ENCODE measurements around the gene DBR1. TPM values are rescaled to one million over a fixed set of nuclear protein-coding genes. Genes with fewer than 3 reads are reported as not detected.

Gene DBR1
- total and polyA plus RNA-seq, 2 experiments from 2014 or later = 9.7 to 17.2 TPM

DNA sequence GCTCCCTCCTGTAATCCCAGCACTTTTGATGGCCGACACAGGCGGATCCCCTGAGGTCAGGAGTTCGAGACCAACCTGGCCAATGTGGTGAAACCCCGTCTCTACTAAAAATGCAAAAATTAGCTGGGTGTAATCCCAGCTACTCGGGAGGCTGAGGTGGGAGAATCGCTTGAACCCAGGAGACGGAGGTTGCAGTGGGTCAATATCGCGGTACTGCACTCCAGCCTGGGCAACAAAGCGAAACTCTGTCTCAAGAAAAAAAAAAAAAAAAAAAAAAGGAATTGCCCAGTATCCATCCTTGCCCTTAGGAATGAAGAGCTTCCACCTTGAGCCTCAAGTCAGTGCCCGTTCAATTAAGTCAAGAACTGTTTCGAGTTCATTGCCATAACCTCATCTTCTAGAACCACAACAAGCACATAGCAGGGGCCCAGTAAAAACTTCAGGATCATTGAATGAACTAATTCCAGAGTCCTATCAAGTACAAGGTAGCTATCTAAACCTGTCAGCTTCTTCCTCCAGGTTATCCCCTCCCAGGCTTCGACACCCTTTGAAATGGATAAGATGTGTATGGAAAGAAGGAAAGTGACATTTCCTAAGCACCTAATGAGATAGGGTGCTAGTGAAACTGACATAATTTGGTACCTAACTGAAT is 826 bp downstream of the DBR1 start (continued):
- TF ChIP-seq, protein P1, sequence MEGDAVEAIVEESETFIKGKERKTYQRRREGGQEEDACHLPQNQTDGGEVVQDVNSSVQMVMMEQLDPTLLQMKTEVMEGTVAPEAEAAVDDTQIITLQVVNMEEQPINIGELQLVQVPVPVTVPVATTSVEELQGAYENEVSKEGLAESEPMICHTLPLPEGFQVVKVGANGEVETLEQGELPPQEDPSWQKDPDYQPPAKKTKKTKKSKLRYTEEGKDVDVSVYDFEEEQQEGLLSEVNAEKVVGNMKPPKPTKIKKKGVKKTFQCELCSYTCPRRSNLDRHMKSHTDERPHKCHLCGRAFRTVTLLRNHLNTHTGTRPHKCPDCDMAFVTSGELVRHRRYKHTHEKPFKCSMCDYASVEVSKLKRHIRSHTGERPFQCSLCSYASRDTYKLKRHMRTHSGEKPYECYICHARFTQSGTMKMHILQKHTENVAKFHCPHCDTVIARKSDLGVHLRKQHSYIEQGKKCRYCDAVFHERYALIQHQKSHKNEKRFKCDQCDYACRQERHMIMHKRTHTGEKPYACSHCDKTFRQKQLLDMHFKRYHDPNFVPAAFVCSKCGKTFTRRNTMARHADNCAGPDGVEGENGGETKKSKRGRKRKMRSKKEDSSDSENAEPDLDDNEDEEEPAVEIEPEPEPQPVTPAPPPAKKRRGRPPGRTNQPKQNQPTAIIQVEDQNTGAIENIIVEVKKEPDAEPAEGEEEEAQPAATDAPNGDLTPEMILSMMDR (conservative IDR thresholded peaks at IDR 0.05; ENCODE audit: low read depth in 2 of 2) = no peak
- TF ChIP-seq JUNB (IDR thresholded peaks at IDR 0.05; ENCODE audit: unreplicated experiment) = no peak
- TF ChIP-seq, protein P2, sequence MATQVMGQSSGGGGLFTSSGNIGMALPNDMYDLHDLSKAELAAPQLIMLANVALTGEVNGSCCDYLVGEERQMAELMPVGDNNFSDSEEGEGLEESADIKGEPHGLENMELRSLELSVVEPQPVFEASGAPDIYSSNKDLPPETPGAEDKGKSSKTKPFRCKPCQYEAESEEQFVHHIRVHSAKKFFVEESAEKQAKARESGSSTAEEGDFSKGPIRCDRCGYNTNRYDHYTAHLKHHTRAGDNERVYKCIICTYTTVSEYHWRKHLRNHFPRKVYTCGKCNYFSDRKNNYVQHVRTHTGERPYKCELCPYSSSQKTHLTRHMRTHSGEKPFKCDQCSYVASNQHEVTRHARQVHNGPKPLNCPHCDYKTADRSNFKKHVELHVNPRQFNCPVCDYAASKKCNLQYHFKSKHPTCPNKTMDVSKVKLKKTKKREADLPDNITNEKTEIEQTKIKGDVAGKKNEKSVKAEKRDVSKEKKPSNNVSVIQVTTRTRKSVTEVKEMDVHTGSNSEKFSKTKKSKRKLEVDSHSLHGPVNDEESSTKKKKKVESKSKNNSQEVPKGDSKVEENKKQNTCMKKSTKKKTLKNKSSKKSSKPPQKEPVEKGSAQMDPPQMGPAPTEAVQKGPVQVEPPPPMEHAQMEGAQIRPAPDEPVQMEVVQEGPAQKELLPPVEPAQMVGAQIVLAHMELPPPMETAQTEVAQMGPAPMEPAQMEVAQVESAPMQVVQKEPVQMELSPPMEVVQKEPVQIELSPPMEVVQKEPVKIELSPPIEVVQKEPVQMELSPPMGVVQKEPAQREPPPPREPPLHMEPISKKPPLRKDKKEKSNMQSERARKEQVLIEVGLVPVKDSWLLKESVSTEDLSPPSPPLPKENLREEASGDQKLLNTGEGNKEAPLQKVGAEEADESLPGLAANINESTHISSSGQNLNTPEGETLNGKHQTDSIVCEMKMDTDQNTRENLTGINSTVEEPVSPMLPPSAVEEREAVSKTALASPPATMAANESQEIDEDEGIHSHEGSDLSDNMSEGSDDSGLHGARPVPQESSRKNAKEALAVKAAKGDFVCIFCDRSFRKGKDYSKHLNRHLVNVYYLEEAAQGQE (IDR thresholded peaks at IDR 0.05; ENCODE audit: unreplicated experiment) = no peak
- TF ChIP-seq CREB1 (CRISPR knock-in tag; IDR thresholded peaks at IDR 0.05; ENCODE audit: low read depth) = no peak
- TF ChIP-seq ZNF114 (CRISPR knock-in tag; IDR thresholded peaks at IDR 0.05) = no peak

DNA sequence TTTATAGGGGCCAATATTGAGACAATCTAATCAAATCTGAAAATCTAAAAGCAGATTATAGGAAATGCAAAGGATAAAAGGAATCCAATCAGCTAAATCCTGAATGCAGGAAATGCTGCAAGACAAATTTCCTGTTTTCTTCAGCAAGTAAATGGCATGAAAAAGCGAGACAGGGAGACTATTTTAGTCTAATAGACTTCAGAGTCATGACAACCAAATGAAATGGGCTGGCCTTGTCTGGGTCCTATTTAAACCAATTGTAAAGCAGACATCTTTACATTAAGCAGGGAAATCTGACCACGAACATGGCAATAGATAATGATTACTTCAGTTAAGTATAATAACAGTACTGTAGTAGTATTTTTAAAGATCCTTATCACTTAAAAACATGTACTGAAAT is 2.1 kb downstream of the DBR1 start:
- no peaks in the 10 kb centered on the region for H3K9me3 Mint-ChIP-seq
- Histone ChIP-seq H2AFZ (no peak overlapping the region), H3K9me2 (ENCODE audit: insufficient read depth) (no peaks in the 10 kb centered on the region), H3F3A (replicated peaks; ENCODE audit: low read depth) (no peaks in the 10 kb centered on the region), H3K79me2 (replicated peaks; ENCODE audit: insufficient read depth) (peaks cover 29% of the 10 kb centered on the region), H3K4me3 (no peak overlapping the region), H3K36me3 (ENCODE audit: insufficient read depth) (peaks cover 29% of the 10 kb centered on the region), H3K4me1 (ENCODE audit: insufficient read depth) (peaks cover 6% of the 10 kb centered on the region; the same call in 1 of the 2 replicates), H3K4me2 (no peak overlapping the region), H3K27ac (ENCODE audit: low read depth) (no peak overlapping the region), H4K20me1 (replicated peaks; ENCODE audit: insufficient read depth) (peaks cover 11% of the 10 kb centered on the region; the same call in 1 of the 2 replicates), H3K27me3 (ENCODE audit: insufficient read depth) (no peaks in the 10 kb centered on the region)
- peaks cover 32% of the 10 kb centered on the region; the same call in 2 of the 3 replicates for H3K36me3 Mint-ChIP-seq (ENCODE audit: low read depth)
- H3K27ac Mint-ChIP-seq = no peak overlapping the region
- DNase-seq (ENCODE audit: low spot score) = no peak
- TF ChIP-seq, protein P3, sequence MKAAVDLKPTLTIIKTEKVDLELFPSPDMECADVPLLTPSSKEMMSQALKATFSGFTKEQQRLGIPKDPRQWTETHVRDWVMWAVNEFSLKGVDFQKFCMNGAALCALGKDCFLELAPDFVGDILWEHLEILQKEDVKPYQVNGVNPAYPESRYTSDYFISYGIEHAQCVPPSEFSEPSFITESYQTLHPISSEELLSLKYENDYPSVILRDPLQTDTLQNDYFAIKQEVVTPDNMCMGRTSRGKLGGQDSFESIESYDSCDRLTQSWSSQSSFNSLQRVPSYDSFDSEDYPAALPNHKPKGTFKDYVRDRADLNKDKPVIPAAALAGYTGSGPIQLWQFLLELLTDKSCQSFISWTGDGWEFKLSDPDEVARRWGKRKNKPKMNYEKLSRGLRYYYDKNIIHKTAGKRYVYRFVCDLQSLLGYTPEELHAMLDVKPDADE (IDR thresholded peaks at IDR 0.05) = no peak
- TF ChIP-seq JUNB (IDR thresholded peaks at IDR 0.05; ENCODE audit: unreplicated experiment) = no peak
- no peak for TF ChIP-seq ZNF114 (CRISPR knock-in tag; IDR thresholded peaks at IDR 0.05)
- no peak for TF ChIP-seq EZH2phosphoT487 (IDR thresholded peaks at IDR 0.05; ENCODE audit: unreplicated experiment)
- TF ChIP-seq EZH2 (IDR thresholded peaks at IDR 0.05; ENCODE audit: low read depth, unreplicated experiment) = no peak
- TF ChIP-seq, protein P2 (IDR thresholded peaks at IDR 0.05; ENCODE audit: unreplicated experiment) = no peak
- ATAC-seq = no peak
- peaks cover 1% of the 10 kb centered on the region for H3K27me3 Mint-ChIP-seq (ENCODE audit: insufficient read depth, low read depth, poor library complexity)
- H3K4me3 Mint-ChIP-seq = no peak overlapping the region
- peaks cover 5% of the 10 kb centered on the region; the same call in 2 of the 3 replicates for H3K4me1 Mint-ChIP-seq
